Measurements from ENCODE around the gene RABL6.

RABL6 gene

GRCh38 chr9:136886610-136887597 lies 79.2 kb downstream of the RABL6 start:
- peak in 1 of 2 experiments; percentile 30 for DNase-seq

GRCh38 chr9:136888454-136888853 lies 80.7 kb downstream of the RABL6 start:
- DNase-seq = no peak

- no peak for DNase-seq
Observed at GRCh38 chr9:136889858-136890257, 82.1 kb downstream of the RABL6 start.

- no peak for DNase-seq
Observed at GRCh38 chr9:136890661-136891060, 82.9 kb downstream of the RABL6 start.

Measured in NCI-H526 (cell line).